SK-N-SH (cell line): ENCODE measurements around the gene CDKN1A. TPM values are rescaled to one million over a fixed set of nuclear protein-coding genes. Genes with fewer than 3 reads are reported as not detected.

Source experiments
- CTCF ChIA-PET: fragments of 300-600, 350-600 bp; formaldehyde crosslinking; extraction: SDS; loops from one replicate; lab custom pipeline; 2021; lab: Yijun Ruan, JAX
- POLR2A ChIA-PET: fragments of 350-600 bp; sonication (Branson Sonifier 250); formaldehyde crosslinking; extraction: SDS; loops from one replicate; lab custom pipeline; 2020; ENCODE audit warnings: antibody characterized with exemption, inconsistent platforms; lab: Yijun Ruan, JAX
- DNase-seq: peaks from one replicate; pipeline ENCODE4 v3.0.0; 2012
- H2AFZ ChIP-seq: fragments of 200-600 bp; sonication (generic); 2 replicates; pipeline ENCODE4 v1.8.1; 2016; ENCODE audit warnings: antibody characterized with exemption, mild to moderate bottlenecking, low read depth
- H3F3A ChIP-seq: fragments of 200-600 bp; sonication (generic); replicated peaks from 2 replicates; pipeline ENCODE3; 2016; ENCODE audit warnings: antibody characterized with exemption, mild to moderate bottlenecking; ENCODE audit not compliant: insufficient read depth
- H3K27ac ChIP-seq, 2 experiments: fragments of 200-500 bp in 1 of 2; fragments of 200-600 bp in 1 of 2; sonication (Bioruptor generic) in 1 of 2; sonication (generic), shearing (Covaris generic) in 1 of 2; 2 replicates each; pipeline versions ENCODE4 v1.5.1 to v1.6.1; 2014 to 2016; ENCODE audit warnings: low read depth in 2 of 2, inconsistent platforms in 1 of 2, low read length in 1 of 2, mild to moderate bottlenecking in 1 of 2, mixed read lengths in 1 of 2
- H3K27me3 ChIP-seq: fragments of 200-600 bp; sonication (generic), shearing (Covaris generic); 2 replicates; pipeline ENCODE4 v1.6.1; 2016; ENCODE audit warnings: mixed run types; ENCODE audit not compliant: insufficient read depth
- H3K36me3 ChIP-seq, 2 experiments: fragments of 200-500 bp in 1 of 2; fragments of 200-600 bp in 1 of 2; sonication (Bioruptor generic) in 1 of 2; sonication (generic) in 1 of 2; replicated peaks in 1 of 2; 2 replicates each; pipeline versions ENCODE3 to v1.5.1; 2014 to 2016; ENCODE audit warnings: low read length in 1 of 2, mild to moderate bottlenecking in 1 of 2; ENCODE audit not compliant: insufficient read depth in 2 of 2, control insufficient read depth in 1 of 2
- H3K4me1 ChIP-seq, 2 experiments: fragments of 200-500 bp in 1 of 2; fragments of 200-600 bp in 1 of 2; sonication (Bioruptor generic) in 1 of 2; sonication (generic), shearing (Covaris generic) in 1 of 2; 2 replicates each; pipeline versions ENCODE4 v1.5.1 to v1.6.1; 2014 to 2016; ENCODE audit warnings: low read depth in 1 of 2, low read length in 1 of 2, mixed run types in 1 of 2; ENCODE audit not compliant: insufficient read depth in 2 of 2, control insufficient read depth in 1 of 2
- H3K4me2 ChIP-seq: fragments of 200-600 bp; sonication (generic), shearing (Covaris generic); 2 replicates; pipeline ENCODE4 v1.6.1; 2017; ENCODE audit warnings: mixed run types
- H3K4me3 ChIP-seq, 2 experiments: fragments of 200-500 bp in 1 of 2; fragments of 200-600 bp in 1 of 2; sonication (Bioruptor generic) in 1 of 2; sonication (generic), shearing (Covaris generic) in 1 of 2; 2 replicates each; pipeline versions ENCODE4 v1.5.1 to v1.8.1; 2014 to 2016; ENCODE audit warnings: low read depth in 2 of 2, inconsistent platforms in 1 of 2, low read length in 1 of 2, mild to moderate bottlenecking in 1 of 2, mixed read lengths in 1 of 2, moderate library complexity in 1 of 2
- H3K79me2 ChIP-seq: fragments of 200-600 bp; sonication (generic); 2 replicates; pipeline ENCODE4 v1.8.1; 2017; ENCODE audit warnings: mild to moderate bottlenecking; ENCODE audit not compliant: insufficient read depth
- H3K9ac ChIP-seq: fragments of 200-600 bp; sonication (generic); 2 replicates; pipeline ENCODE4 v1.6.1; 2017; ENCODE audit warnings: mixed run types
- H3K9me2 ChIP-seq: fragments of 200-600 bp; sonication (generic); 2 replicates; pipeline ENCODE4 v1.6.1; 2017; ENCODE audit warnings: mixed run types
- H3K9me3 ChIP-seq: fragments of 200-600 bp; sonication (generic); 2 replicates; pipeline ENCODE4 v1.6.1; 2017; ENCODE audit warnings: mixed run types, mild to moderate bottlenecking, moderate library complexity
- H4K20me1 ChIP-seq: fragments of 200-600 bp; sonication (generic); 2 replicates; pipeline ENCODE4 v1.6.1; 2017; ENCODE audit warnings: mild to moderate bottlenecking, mixed run types; ENCODE audit not compliant: insufficient read depth
- ELF1 ChIP-seq: IDR thresholded peaks from 2 replicates; pipeline ENCODE4 v1.4.0; 2012
- EP300 ChIP-seq, 2 experiments: IDR thresholded peaks; 2 replicates each; pipeline versions ENCODE4 v1.4.0 to v1.6.1; 2012; ENCODE audit warnings: borderline replicate concordance in 1 of 2, low read depth in 1 of 2, low read length in 1 of 2
- FOSL2 ChIP-seq: IDR thresholded peaks from 2 replicates; pipeline ENCODE4 v1.4.0; 2012; ENCODE audit warnings: low read depth, mild to moderate bottlenecking, moderate library complexity, borderline replicate concordance
- FOXJ3 ChIP-seq: sonication (generic); formaldehyde crosslinking; IDR thresholded peaks from 2 replicates; pipeline ENCODE4 v1.5.1; 2020; ENCODE audit warnings: mild to moderate bottlenecking, missing genetic modification reagents
- FOXM1 ChIP-seq: IDR thresholded peaks from 2 replicates; pipeline ENCODE4 v1.4.0; 2012; ENCODE audit warnings: low read depth, mild to moderate bottlenecking
- JUND ChIP-seq: IDR thresholded peaks from 2 replicates; pipeline ENCODE4 v1.4.0; 2012
- MEF2A ChIP-seq: IDR thresholded peaks from 2 replicates; pipeline ENCODE4 v1.4.0; 2012; ENCODE audit warnings: low read depth, borderline replicate concordance
- NRF1 ChIP-seq: IDR thresholded peaks from 2 replicates; pipeline ENCODE4 v1.6.1; 2012; ENCODE audit warnings: low read depth, mild to moderate bottlenecking, low read length
- SMC3 ChIP-seq: IDR thresholded peaks from 2 replicates; pipeline ENCODE4 v1.6.1; 2012; ENCODE audit warnings: low read depth, low read length, improper control_type of control experiment
- TAF1 ChIP-seq: IDR thresholded peaks from 2 replicates; pipeline ENCODE4 v1.6.1; 2012; ENCODE audit warnings: low read depth, mild to moderate bottlenecking, low read length, moderate library complexity, borderline replicate concordance
- TEAD4 ChIP-seq: IDR thresholded peaks from 2 replicates; pipeline ENCODE4 v1.4.0; 2012; ENCODE audit warnings: mild to moderate bottlenecking, borderline replicate concordance; ENCODE audit not compliant: insufficient read depth
- YY1 ChIP-seq: IDR thresholded peaks from 2 replicates; pipeline ENCODE4 v1.4.0; 2012; ENCODE audit warnings: low read depth, mild to moderate bottlenecking
- WGBS: methylation state at CpG from one replicate; pipeline ENCODE4 v1.1.6; 2017; ENCODE audit warnings: low lambda C conversion rate; 5-methylcytosine and 5-hydroxymethylcytosine counted together
- polyA plus RNA-seq, 3 experiments: library from polyadenylated mRNA; depleted of rRNA; stranded (reverse); fragments of >200 nt; gene quantifications; 2 replicates each; pipeline ENCODE4 v1.2.3, GENCODE V29; 2012
- TF ChIP-seq, protein P1 (sequence below): IDR thresholded peaks from 2 replicates; pipeline ENCODE4 v1.6.1; 2012; ENCODE audit warnings: mild to moderate bottlenecking, low read depth, low read length, moderate library complexity
- TF ChIP-seq, protein P2 (sequence below): IDR thresholded peaks from 2 replicates; pipeline ENCODE4 v1.4.0; 2012; ENCODE audit warnings: low read depth

The CDKN1A gene
- polyA plus RNA-seq, 1 of the 3 experiments (the other 2 are of a cell fraction), result 747 TPM

DNA sequence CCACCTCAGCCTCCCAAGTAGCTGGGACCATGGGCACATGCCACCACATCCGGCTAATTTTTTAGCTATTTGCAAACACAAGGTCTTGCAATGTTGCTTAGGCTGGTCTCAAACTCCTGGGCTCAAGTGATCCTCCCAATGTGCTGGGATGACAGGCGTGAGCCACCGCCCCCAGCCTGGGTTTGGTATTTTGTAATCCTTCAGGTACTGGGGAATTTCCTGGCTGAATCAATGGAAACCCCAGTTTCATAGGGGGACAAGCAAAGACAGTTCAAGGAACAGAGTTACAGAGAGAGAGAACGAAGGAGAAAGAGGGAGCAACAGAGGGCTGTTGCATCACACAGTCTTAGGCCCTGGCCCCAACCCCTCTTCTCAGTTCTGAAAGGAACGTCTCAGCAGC, 54.8 kb downstream of the CDKN1A start (continued):
- TF ChIP-seq, protein P1, sequence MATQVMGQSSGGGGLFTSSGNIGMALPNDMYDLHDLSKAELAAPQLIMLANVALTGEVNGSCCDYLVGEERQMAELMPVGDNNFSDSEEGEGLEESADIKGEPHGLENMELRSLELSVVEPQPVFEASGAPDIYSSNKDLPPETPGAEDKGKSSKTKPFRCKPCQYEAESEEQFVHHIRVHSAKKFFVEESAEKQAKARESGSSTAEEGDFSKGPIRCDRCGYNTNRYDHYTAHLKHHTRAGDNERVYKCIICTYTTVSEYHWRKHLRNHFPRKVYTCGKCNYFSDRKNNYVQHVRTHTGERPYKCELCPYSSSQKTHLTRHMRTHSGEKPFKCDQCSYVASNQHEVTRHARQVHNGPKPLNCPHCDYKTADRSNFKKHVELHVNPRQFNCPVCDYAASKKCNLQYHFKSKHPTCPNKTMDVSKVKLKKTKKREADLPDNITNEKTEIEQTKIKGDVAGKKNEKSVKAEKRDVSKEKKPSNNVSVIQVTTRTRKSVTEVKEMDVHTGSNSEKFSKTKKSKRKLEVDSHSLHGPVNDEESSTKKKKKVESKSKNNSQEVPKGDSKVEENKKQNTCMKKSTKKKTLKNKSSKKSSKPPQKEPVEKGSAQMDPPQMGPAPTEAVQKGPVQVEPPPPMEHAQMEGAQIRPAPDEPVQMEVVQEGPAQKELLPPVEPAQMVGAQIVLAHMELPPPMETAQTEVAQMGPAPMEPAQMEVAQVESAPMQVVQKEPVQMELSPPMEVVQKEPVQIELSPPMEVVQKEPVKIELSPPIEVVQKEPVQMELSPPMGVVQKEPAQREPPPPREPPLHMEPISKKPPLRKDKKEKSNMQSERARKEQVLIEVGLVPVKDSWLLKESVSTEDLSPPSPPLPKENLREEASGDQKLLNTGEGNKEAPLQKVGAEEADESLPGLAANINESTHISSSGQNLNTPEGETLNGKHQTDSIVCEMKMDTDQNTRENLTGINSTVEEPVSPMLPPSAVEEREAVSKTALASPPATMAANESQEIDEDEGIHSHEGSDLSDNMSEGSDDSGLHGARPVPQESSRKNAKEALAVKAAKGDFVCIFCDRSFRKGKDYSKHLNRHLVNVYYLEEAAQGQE, result no peak
- TF ChIP-seq YY1, result no peak
- TF ChIP-seq EP300 (IDR thresholded peaks at IDR 0.05; ENCODE audit: borderline replicate concordance in 1 of 2, low read depth in 1 of 2, low read length in 1 of 2), result no peak
- TF ChIP-seq MEF2A, result no peak
- no peak for TF ChIP-seq FOXJ3
- no peak for TF ChIP-seq FOXM1
- no peak for TF ChIP-seq FOSL2
- TF ChIP-seq, protein P2, sequence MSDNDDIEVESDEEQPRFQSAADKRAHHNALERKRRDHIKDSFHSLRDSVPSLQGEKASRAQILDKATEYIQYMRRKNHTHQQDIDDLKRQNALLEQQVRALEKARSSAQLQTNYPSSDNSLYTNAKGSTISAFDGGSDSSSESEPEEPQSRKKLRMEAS, result no peak
- no peak for TF ChIP-seq JUND
- no peak for TF ChIP-seq TEAD4

DNA sequence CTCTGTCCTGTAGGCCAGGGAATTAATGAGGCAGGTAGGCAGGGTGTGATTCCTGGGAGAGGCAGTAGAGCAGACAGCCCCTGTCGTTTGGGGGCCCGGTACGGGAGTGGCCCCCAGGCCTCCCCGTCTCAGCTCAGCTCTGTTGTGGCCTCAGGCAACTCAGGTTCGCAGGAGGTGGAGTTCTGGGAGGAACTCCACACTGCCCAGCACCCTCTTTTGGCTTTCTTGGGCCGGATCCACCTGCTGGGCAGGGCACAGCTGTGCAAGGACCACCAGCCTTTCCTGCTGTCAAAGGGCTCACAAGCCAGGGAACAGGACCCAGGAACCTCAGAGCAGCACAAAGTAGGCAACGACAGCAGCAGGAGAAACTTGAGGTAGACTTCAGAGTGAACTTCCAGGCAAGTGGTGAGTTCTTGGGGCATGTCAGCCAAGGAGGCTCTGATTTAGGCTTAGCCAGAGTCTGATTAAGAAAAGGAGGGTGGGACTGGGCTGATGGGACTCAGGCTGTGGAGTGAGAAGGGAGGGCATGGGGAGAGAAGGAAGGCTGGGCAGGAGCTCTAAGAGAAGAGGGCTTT, 56.1 kb downstream of the CDKN1A start:
- H3K9me3 ChIP-seq, result no peaks in the 10 kb centered on the region
- H3K27me3 ChIP-seq, result no peaks in the 10 kb centered on the region
- H3K36me3 ChIP-seq, result no peaks in the 10 kb centered on the region
- POLR2A ChIA-PET, result no interaction called here
- no peaks in the 10 kb centered on the region for H3K79me2 ChIP-seq
- TF ChIP-seq TAF1, result no peak
- TF ChIP-seq SMC3, result no peak
- no peak for TF ChIP-seq NRF1
- no peak for TF ChIP-seq YY1
- TF ChIP-seq ELF1, result no peak
- H4K20me1 ChIP-seq, result no peaks in the 10 kb centered on the region
- DNase-seq, result no peak
- 88% methylated on average over 4 of the region's 7 CpGs for WGBS
- H3K4me3 ChIP-seq, result no peak overlapping the region
- peaks cover 0 to 10% of the 10 kb centered on the region in 2 experiments; a peak in 1 of 4 replicates for H3K4me1 ChIP-seq
- H3K9ac ChIP-seq, result no peak overlapping the region
- CTCF ChIA-PET, result interaction anchor here (3.0 to 4.9 kb wide), 2 partner anchors 10 to 24 kb away, joined by 13 to 21 read pairs; no protein-coding TSS in a partner anchor
- H2AFZ ChIP-seq, result no peak overlapping the region
- no peaks in the 10 kb centered on the region for H3F3A ChIP-seq
- H3K27ac ChIP-seq, result no peak overlapping the region
- no peaks in the 10 kb centered on the region for H3K9me2 ChIP-seq
- no peak overlapping the region for H3K4me2 ChIP-seq
